Right cardiac atrium (tissue), 5 donors: Measurements from ENCODE around the gene ZNF883. TPM values are rescaled to one million over a fixed set of nuclear protein-coding genes. Genes with fewer than 3 reads are reported as not detected.

Source experiments
- ATAC-seq, 2 donors: fragments of 200-7000 bp; cut with Tn5 transposase; one replicate each; pipeline versions ENCODE4 v1.8.0 to v1.9.1; 2020; ENCODE audit warnings: moderate library complexity in 2 of 2, mild to moderate bottlenecking in 1 of 2
- DNase-seq, 3 donors: peaks; one replicate each; pipeline ENCODE4 v3.0.0-alpha.2; 2020
- H3K27ac ChIP-seq: one replicate; pipeline ENCODE4 v1.5.1; 2013; ENCODE audit warnings: mild to moderate bottlenecking, low read length, control low read depth, moderate library complexity
- H3K27me3 ChIP-seq: one replicate; pipeline ENCODE4 v1.6.1; 2013; ENCODE audit not compliant: control insufficient read depth, insufficient read depth
- H3K4me1 ChIP-seq: one replicate; pipeline ENCODE4 v1.6.1; 2013; ENCODE audit warnings: low read length; ENCODE audit not compliant: control insufficient read depth, insufficient read depth
- H3K4me3 ChIP-seq: one replicate; pipeline ENCODE4 v1.5.1; 2013; ENCODE audit warnings: low read length, control low read depth
- H3K9me3 ChIP-seq: one replicate; pipeline ENCODE4 v1.6.1; 2013; ENCODE audit warnings: low read length; ENCODE audit not compliant: control insufficient read depth
- WGBS: extraction: QIAGEN DNeasy Blood & Tissue Kit; methylation state at CpG from one replicate; pipeline ENCODE4 v1.1.7; 2013; 5-methylcytosine and 5-hydroxymethylcytosine counted together
- intact Hi-C, 4 donors: fragments of 100-400 bp; cut with DNase I; formaldehyde crosslinking; loops; one replicate each; pipeline versions ENCODE4 v1.11.0 to v1.14.0; 2022 to 2023
- polyA plus RNA-seq: library from polyadenylated mRNA; stranded (reverse); fragments of 200-250 nt; gene quantifications from one replicate; pipeline ENCODE4 v1.2.3, GENCODE V29; 2013
- total RNA-seq, 4 donors: library from RNA; stranded (reverse); fragmentation: NEBNext Ultra II Directional; extraction: Animal tissue kit (Norgen Biotek cat#: 25700); gene quantifications; one replicate each; pipeline ENCODE4 v1.2.1, GENCODE V29; 2021
- donor health status: healthy with polysubstance abuse.
- donor health status: DM: no; HTN: yes; CAD: no.
- donor health status: DM: no; HTN: no; CAD: no.
- donor health status: DM: no; HTN: yes; CAD: no; lungs with severe emphysema.
- donor health status: DM: yes; HTN: yes; CAD: no.

The ZNF883 gene
- total and polyA plus RNA-seq, 5 donors, result 6.3 to 11.9 (median 7.1) TPM

GRCh38 chr9:113005777-113006176, 6.2 kb downstream of the ZNF883 start:
- WGBS, result 63% methylated on average over 1 of the region's 1 CpG
- H3K4me3 ChIP-seq, result no peak overlapping the region

GRCh38 chr9:112997236-112997941, 14.6 kb downstream of the ZNF883 start:
- Histone ChIP-seq H3K9me3 (peaks cover 8% of the 10 kb centered on the region), H3K27ac (no peak overlapping the region), H3K4me1 (no peaks in the 10 kb centered on the region), H3K27me3 (no peaks in the 10 kb centered on the region), H3K4me3 (no peak overlapping the region)
- 95% methylated on average over 8 of the region's 8 CpGs for WGBS
- DNase-seq (no peak), ATAC-seq (no peak)
- intact Hi-C loops, result loop anchor here in 1 of 4 donors (10.0 kb wide), 1 partner anchor 47 kb away; no protein-coding TSS in a partner anchor

More at GRCh38 chr9:113005777-113006176, 6.2 kb downstream of the ZNF883 start:
- H3K9me3 ChIP-seq, result peaks cover 3% of the 10 kb centered on the region
- DNase-seq, result no peak
- H3K27ac ChIP-seq, result no peak overlapping the region
- no peak for ATAC-seq
- H3K4me1 ChIP-seq, result no peaks in the 10 kb centered on the region
- intact Hi-C loops, result no loop called here
- H3K27me3 ChIP-seq, result no peaks in the 10 kb centered on the region

GRCh38 chr9:112971415-112971814, 40.6 kb downstream of the ZNF883 start:
- intact Hi-C loops, result no loop called here
- Histone ChIP-seq H3K27me3 (no peaks in the 10 kb centered on the region), H3K4me1 (no peaks in the 10 kb centered on the region), H3K9me3 (peaks cover under 1% of the 10 kb centered on the region), H3K4me3 (no peak overlapping the region), H3K27ac (no peak overlapping the region)
- no peak for ATAC-seq
- WGBS, result 24% methylated on average over 5 of the region's 5 CpGs
- no peak for DNase-seq

- intact Hi-C loops, result no loop called here
- Histone ChIP-seq H3K27me3 (no peaks in the 10 kb centered on the region), H3K4me3 (no peak overlapping the region), H3K4me1 (no peaks in the 10 kb centered on the region), H3K27ac (no peak overlapping the region), H3K9me3 (no peaks in the 10 kb centered on the region)
- DNase-seq (no peak), ATAC-seq (no peak)
- 58% methylated on average over 6 of the region's 6 CpGs for WGBS
These were observed 41.1 kb downstream of the ZNF883 start for GRCh38 chr9:112970939-112971338.

GRCh38 chr9:112969730-112970129, 42.3 kb downstream of the ZNF883 start:
- ATAC-seq (no peak), DNase-seq (no peak)
- intact Hi-C loops, result no loop called here
- 17% methylated on average over 4 of the region's 4 CpGs for WGBS
- H3K9me3 ChIP-seq, result no peaks in the 10 kb centered on the region
- no peak overlapping the region for H3K4me3 ChIP-seq
- H3K27ac ChIP-seq, result no peak overlapping the region
- no peaks in the 10 kb centered on the region for H3K4me1 ChIP-seq
- no peaks in the 10 kb centered on the region for H3K27me3 ChIP-seq

- intact Hi-C loops, result no loop called here
These were observed 56.4 kb downstream of the ZNF883 start for GRCh38 chr9:112955550-112955949.

GRCh38 chr9:112945620-112946208, 66.3 kb downstream of the ZNF883 start:
- DNase-seq (no peak), ATAC-seq (no peak)
- 26% methylated on average over 25 of the region's 25 CpGs for WGBS
- peaks cover 6% of the 10 kb centered on the region for H3K9me3 ChIP-seq
- no peaks in the 10 kb centered on the region for H3K4me1 ChIP-seq
- H3K27me3 ChIP-seq, result no peaks in the 10 kb centered on the region
- H3K4me3 ChIP-seq, result no peak overlapping the region
- intact Hi-C loops, result no loop called here
- H3K27ac ChIP-seq, result no peak overlapping the region

More at GRCh38 chr9:112955550-112955949, 56.4 kb downstream of the ZNF883 start:
- Histone ChIP-seq H3K9me3 (no peaks in the 10 kb centered on the region), H3K27ac (no peak overlapping the region), H3K4me1 (no peaks in the 10 kb centered on the region), H3K4me3 (no peak overlapping the region), H3K27me3 (no peaks in the 10 kb centered on the region)
- WGBS, result 49% methylated on average over 1 of the region's 1 CpG
- ATAC-seq (no peak), DNase-seq (no peak)

- intact Hi-C loops, result loop anchor here in 1 of 4 donors (10.0 kb wide), 1 partner anchor 155 kb away; no protein-coding TSS in a partner anchor
- DNase-seq, result no peak
- no peak for ATAC-seq
These were observed 72.6 kb downstream of the ZNF883 start for GRCh38 chr9:112939418-112939817.

GRCh38 chr9:112933696-112934095, 78.3 kb downstream of the ZNF883 start:
- ATAC-seq, result no peak
- no peaks in the 10 kb centered on the region for H3K4me1 ChIP-seq
- WGBS, result 46% methylated on average over 2 of the region's 2 CpGs
- H3K27ac ChIP-seq, result no peak overlapping the region
- no peaks in the 10 kb centered on the region for H3K9me3 ChIP-seq
- DNase-seq, result no peak
- intact Hi-C loops, result loop anchor here in 1 of 4 donors (10.0 kb wide), 1 partner anchor 161 kb away; no protein-coding TSS in a partner anchor
- peaks cover 3% of the 10 kb centered on the region for H3K27me3 ChIP-seq
- H3K4me3 ChIP-seq, result no peak overlapping the region

More at GRCh38 chr9:112939418-112939817, 72.6 kb downstream of the ZNF883 start:
- peaks cover 3% of the 10 kb centered on the region for H3K27me3 ChIP-seq
- no peak overlapping the region for H3K27ac ChIP-seq
- no peaks in the 10 kb centered on the region for H3K9me3 ChIP-seq
- no peak overlapping the region for H3K4me3 ChIP-seq
- H3K4me1 ChIP-seq, result no peaks in the 10 kb centered on the region

GRCh38 chr9:112925058-112925641, 86.8 kb downstream of the ZNF883 start:
- H3K9me3 ChIP-seq, result no peaks in the 10 kb centered on the region
- no peaks in the 10 kb centered on the region for H3K4me1 ChIP-seq
- no peak overlapping the region for H3K27ac ChIP-seq
- 28% methylated on average over 8 of the region's 8 CpGs for WGBS
- H3K27me3 ChIP-seq, result peaks cover 2% of the 10 kb centered on the region
- DNase-seq (no peak), ATAC-seq (no peak)
- no peak overlapping the region for H3K4me3 ChIP-seq
- intact Hi-C loops, result no loop called here

- Histone ChIP-seq H3K9me3 (no peaks in the 10 kb centered on the region), H3K4me1 (no peaks in the 10 kb centered on the region), H3K4me3 (no peak overlapping the region), H3K27ac (no peak overlapping the region), H3K27me3 (no peaks in the 10 kb centered on the region)
- 8% methylated on average over 3 of the region's 3 CpGs for WGBS
- intact Hi-C loops, result loop anchor here in 1 of 4 donors (5.0 kb wide), 1 partner anchor 191 kb away; no protein-coding TSS in a partner anchor
- peak in 1 of 2 donors; percentile 50 for ATAC-seq
- no peak for DNase-seq
These were observed 90.4 kb downstream of the ZNF883 start for GRCh38 chr9:112921549-112921948.
